ENCODE data around the gene SRPX. TPM values are rescaled to one million over a fixed set of nuclear protein-coding genes. Genes with fewer than 3 reads are reported as not detected.

Gene SRPX
- total and polyA plus RNA-seq, 2 donors from 2014 or later: 6.1 to 39.2 TPM

DNA sequence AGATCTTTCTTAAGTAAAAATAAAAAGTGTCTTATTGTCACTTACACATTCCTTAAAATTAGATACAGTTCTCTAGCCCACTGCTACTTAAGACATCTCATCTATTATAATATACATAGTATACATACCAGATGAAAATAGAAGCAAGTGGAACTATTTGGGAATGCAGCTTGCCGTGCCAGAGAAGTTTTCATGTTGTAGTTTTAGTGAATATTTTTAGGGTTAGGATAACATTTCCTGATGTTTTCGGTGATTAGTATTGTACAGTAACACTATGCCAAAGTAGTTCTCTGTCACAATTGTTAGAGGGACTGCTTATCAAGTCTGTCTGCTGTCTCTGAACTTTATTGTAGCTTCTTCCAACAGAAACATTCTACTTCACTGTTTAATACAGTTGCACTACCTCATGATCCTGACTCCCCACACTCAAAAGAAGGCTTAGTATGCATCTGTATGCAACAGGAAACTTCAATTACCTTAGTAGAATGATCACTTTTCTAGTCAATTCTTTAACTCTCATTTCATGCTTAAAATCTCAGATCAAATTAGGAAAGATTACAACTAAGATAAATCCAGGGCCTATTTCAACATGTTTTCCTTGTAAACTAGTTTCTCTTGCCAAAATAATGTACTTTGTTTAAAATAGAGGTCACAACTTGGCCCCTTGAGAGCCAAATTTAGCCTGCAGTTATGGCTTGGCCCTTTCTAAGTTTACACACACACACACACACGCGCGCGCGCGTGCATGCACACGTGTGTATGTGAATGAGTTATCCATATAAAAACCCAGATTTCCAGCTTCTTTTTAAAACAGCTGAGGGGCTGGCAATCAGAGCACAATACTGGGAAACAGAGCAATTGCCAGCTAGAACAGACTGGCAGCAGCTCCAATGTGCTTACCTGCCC, 42.3 kb upstream of the SRPX start:
- Histone ChIP-seq H3K27ac (ENCODE audit: low read depth in 2 of 2, low read length in 2 of 2) (no peak overlapping the region), H3K4me3 (ENCODE audit: low read length in 3 of 3) (no peak overlapping the region), H3K27me3 (ENCODE audit: control insufficient read depth, insufficient read depth, low read length) (no peaks in the 10 kb centered on the region), H3K9ac (ENCODE audit: low read length in 3 of 3) (no peak overlapping the region), H3K9me3 (ENCODE audit: control insufficient read depth in 2 of 3, insufficient read depth in 1 of 3, low read length in 3 of 3) (no peaks in the 10 kb centered on the region), H3K4me1 (ENCODE audit: control insufficient read depth in 2 of 3, insufficient read depth in 2 of 3, low read depth in 1 of 3, low read length in 3 of 3) (no peaks in the 10 kb centered on the region), H3K36me3 (ENCODE audit: control insufficient read depth in 2 of 3, insufficient read depth in 3 of 3, low read length in 3 of 3) (no peaks in the 10 kb centered on the region)
- DNase-seq (no peak), FAIRE-seq (no peak)
- intact Hi-C loops (cut with DNase I): no loop called here
- TF ChIP-seq, protein P1, sequence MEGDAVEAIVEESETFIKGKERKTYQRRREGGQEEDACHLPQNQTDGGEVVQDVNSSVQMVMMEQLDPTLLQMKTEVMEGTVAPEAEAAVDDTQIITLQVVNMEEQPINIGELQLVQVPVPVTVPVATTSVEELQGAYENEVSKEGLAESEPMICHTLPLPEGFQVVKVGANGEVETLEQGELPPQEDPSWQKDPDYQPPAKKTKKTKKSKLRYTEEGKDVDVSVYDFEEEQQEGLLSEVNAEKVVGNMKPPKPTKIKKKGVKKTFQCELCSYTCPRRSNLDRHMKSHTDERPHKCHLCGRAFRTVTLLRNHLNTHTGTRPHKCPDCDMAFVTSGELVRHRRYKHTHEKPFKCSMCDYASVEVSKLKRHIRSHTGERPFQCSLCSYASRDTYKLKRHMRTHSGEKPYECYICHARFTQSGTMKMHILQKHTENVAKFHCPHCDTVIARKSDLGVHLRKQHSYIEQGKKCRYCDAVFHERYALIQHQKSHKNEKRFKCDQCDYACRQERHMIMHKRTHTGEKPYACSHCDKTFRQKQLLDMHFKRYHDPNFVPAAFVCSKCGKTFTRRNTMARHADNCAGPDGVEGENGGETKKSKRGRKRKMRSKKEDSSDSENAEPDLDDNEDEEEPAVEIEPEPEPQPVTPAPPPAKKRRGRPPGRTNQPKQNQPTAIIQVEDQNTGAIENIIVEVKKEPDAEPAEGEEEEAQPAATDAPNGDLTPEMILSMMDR (IDR thresholded peaks at IDR 0.05; ENCODE audit: borderline replicate concordance, extremely low read depth, insufficient read depth): no peak

DNA sequence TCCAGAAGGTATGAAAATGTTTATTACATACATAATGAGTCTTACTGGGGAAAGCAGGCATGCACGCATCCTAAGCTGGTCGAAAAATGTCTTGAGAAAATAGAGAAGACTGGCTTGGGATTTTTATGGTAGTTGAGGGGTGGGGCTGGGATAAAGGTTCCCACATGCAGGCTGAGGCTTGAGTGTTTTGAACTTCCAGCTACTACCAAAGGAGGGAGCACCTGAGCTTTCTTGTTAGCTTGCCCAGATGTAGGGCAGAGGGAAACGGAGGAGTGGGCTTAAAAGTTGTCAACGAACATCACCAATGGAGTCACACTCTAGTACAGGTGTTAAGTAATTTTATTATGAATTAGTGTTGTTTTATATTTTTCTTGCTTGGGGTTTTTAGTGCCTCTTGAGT, 39.6 kb upstream of the SRPX start:
- Histone ChIP-seq H3K4me1 (ENCODE audit: control insufficient read depth in 2 of 3, insufficient read depth in 2 of 3, low read depth in 1 of 3, low read length in 3 of 3) (no peaks in the 10 kb centered on the region), H3K9ac (ENCODE audit: low read length in 3 of 3) (no peak overlapping the region), H3K4me3 (ENCODE audit: low read length in 3 of 3) (no peak overlapping the region), H3K9me3 (ENCODE audit: control insufficient read depth in 2 of 3, insufficient read depth in 1 of 3, low read length in 3 of 3) (no peaks in the 10 kb centered on the region), H3K36me3 (ENCODE audit: control insufficient read depth in 2 of 3, insufficient read depth in 3 of 3, low read length in 3 of 3) (no peaks in the 10 kb centered on the region), H3K27ac (ENCODE audit: low read depth in 2 of 2, low read length in 2 of 2) (no peak overlapping the region), H3K27me3 (ENCODE audit: control insufficient read depth, insufficient read depth, low read length) (no peaks in the 10 kb centered on the region)
- FAIRE-seq (no peak), DNase-seq (no peak)
- intact Hi-C loops (cut with DNase I): no loop called here
- TF ChIP-seq, protein P1 (IDR thresholded peaks at IDR 0.05; ENCODE audit: borderline replicate concordance, extremely low read depth, insufficient read depth): no peak

DNA sequence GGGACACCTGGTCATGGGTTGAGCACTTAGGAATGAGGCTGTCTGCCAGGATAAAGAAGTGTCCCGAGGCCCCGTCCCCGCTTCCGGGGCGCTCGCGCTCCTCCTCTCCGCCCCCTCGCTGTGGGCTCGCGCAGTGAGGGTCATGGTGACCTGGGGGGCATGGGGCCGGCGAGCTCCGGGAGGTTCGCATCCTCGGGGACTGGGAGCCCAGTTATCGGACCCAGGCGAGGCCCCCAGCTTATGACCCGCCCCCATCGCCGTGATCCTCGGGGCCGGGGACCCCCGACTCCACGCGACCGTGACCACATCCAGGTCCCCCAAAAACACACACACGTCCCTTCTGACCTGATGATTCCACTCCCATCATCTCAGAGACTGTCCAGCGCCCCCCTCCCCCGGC, 35.3 kb upstream of the SRPX start:
- intact Hi-C loops (cut with DNase I): no loop called here
- Histone ChIP-seq H3K9me3 (ENCODE audit: control insufficient read depth in 2 of 3, insufficient read depth in 1 of 3, low read length in 3 of 3) (no peaks in the 10 kb centered on the region), H3K9ac (ENCODE audit: low read length in 3 of 3) (no peak overlapping the region), H3K27me3 (ENCODE audit: control insufficient read depth, insufficient read depth, low read length) (no peaks in the 10 kb centered on the region), H3K4me3 (ENCODE audit: low read length in 3 of 3) (no peak overlapping the region), H3K36me3 (ENCODE audit: control insufficient read depth in 2 of 3, insufficient read depth in 3 of 3, low read length in 3 of 3) (no peaks in the 10 kb centered on the region), H3K4me1 (ENCODE audit: control insufficient read depth in 2 of 3, insufficient read depth in 2 of 3, low read depth in 1 of 3, low read length in 3 of 3) (no peaks in the 10 kb centered on the region), H3K27ac (ENCODE audit: low read depth in 2 of 2, low read length in 2 of 2) (no peak overlapping the region)
- DNase-seq (no peak), FAIRE-seq (no peak)
- TF ChIP-seq, protein P1 (IDR thresholded peaks at IDR 0.05; ENCODE audit: borderline replicate concordance, extremely low read depth, insufficient read depth): no peak
